MM.1S (cell line): Measurements from ENCODE around the gene PIK3R6.
"Not testable (repeated sequence)": the region's sequence is repeated elsewhere in the genome, so short reads cannot be mapped to it uniquely, and the experiment has no call there.

ENCODE experiments used
- DNase-seq: peaks from one replicate; pipeline ENCODE4 v3.0.0-alpha.2; 2015
- H2AFZ ChIP-seq: fragments of 300-600 bp; sonication (generic); 2 replicates; pipeline ENCODE4 v1.6.0; 2016; ENCODE audit warnings: antibody characterized with exemption, low read length
- H3F3A ChIP-seq: fragments of 300-600 bp; sonication (generic); 2 replicates; pipeline ENCODE4 v1.6.1; 2016; ENCODE audit warnings: mild to moderate bottlenecking, antibody characterized with exemption, low read length, moderate library complexity, mixed read lengths; ENCODE audit not compliant: insufficient read depth
- H3K27ac ChIP-seq: fragments of 300-600 bp; sonication (generic); 2 replicates; pipeline ENCODE4 v1.5.1; 2016; ENCODE audit warnings: mild to moderate bottlenecking, low read length
- H3K27me3 ChIP-seq: fragments of 300-600 bp; sonication (generic); replicated peaks from 2 replicates; pipeline ENCODE4 v1.6.0; 2016; ENCODE audit warnings: low read length; ENCODE audit not compliant: insufficient read depth
- H3K36me3 ChIP-seq: fragments of 300-600 bp; sonication (generic); replicated peaks from 2 replicates; pipeline ENCODE4 v1.6.1; 2016; ENCODE audit warnings: mild to moderate bottlenecking, low read length, mixed read lengths; ENCODE audit not compliant: insufficient read depth
- H3K4me1 ChIP-seq: fragments of 300-600 bp; sonication (generic); 2 replicates; pipeline ENCODE4 v1.6.1; 2016; ENCODE audit warnings: low read length, mixed read lengths
- H3K4me2 ChIP-seq: fragments of 300-600 bp; sonication (generic); 2 replicates; pipeline ENCODE4 v1.6.0; 2016; ENCODE audit warnings: low read depth, low read length
- H3K4me3 ChIP-seq: fragments of 300-600 bp; sonication (generic); 2 replicates; pipeline ENCODE4 v1.5.1; 2016; ENCODE audit warnings: low read length, mixed read lengths
- H3K79me2 ChIP-seq: fragments of 300-600 bp; sonication (generic); 2 replicates; pipeline ENCODE4 v1.6.1; 2016; ENCODE audit warnings: mixed run types, low read length, mixed read lengths
- H3K9ac ChIP-seq: fragments of 300-600 bp; sonication (generic); 2 replicates; pipeline ENCODE4 v1.6.1; 2016; ENCODE audit warnings: low read length, mixed read lengths
- H3K9me2 ChIP-seq: fragments of 300-600 bp; sonication (generic); replicated peaks from 2 replicates; pipeline ENCODE4 v1.6.1; 2016; ENCODE audit warnings: mild to moderate bottlenecking, low read length, mixed read lengths; ENCODE audit not compliant: insufficient read depth
- H3K9me3 ChIP-seq: fragments of 300-600 bp; sonication (generic); replicated peaks from 2 replicates; pipeline ENCODE4 v1.6.1; 2016; ENCODE audit warnings: mild to moderate bottlenecking, low read length, mixed read lengths; ENCODE audit not compliant: insufficient read depth
- H4K20me1 ChIP-seq: fragments of 300-600 bp; sonication (generic); 2 replicates; pipeline ENCODE4 v1.6.1; 2016; ENCODE audit warnings: mild to moderate bottlenecking, low read length, moderate library complexity, mixed read lengths; ENCODE audit not compliant: insufficient read depth
- EZH2 ChIP-seq: fragments of 300-600 bp; sonication (generic); optimal IDR thresholded peaks from 2 replicates; pipeline ENCODE3; 2017; ENCODE audit warnings: low read depth, mild to moderate bottlenecking, antibody characterized with exemption, low read length, mixed read lengths
- EZH2phosphoT487 ChIP-seq: fragments of 300-600 bp; sonication (generic); IDR thresholded peaks from 2 replicates; pipeline ENCODE4 v1.6.1; 2018; ENCODE audit warnings: antibody characterized with exemption, low read length
- TF ChIP-seq, protein P1 (sequence below): fragments of 300-600 bp; sonication (generic); IDR thresholded peaks from 2 replicates; pipeline ENCODE4 v1.5.1; 2016; ENCODE audit warnings: antibody characterized with exemption, low read length, mixed read lengths

Gene PIK3R6

GRCh38 chr17:8885967-8886684 lies 18.7 kb upstream of the PIK3R6 start:
- H3K27me3 ChIP-seq: peaks cover 10% of the 10 kb centered on the region
- no peaks in the 10 kb centered on the region for H3K4me1 ChIP-seq
- no peak overlapping the region for H3K9ac ChIP-seq
- no peak overlapping the region for H3K4me3 ChIP-seq
- no peak overlapping the region for H2AFZ ChIP-seq
- no peaks in the 10 kb centered on the region for H3F3A ChIP-seq
- no peaks in the 10 kb centered on the region for H4K20me1 ChIP-seq
- H3K36me3 ChIP-seq: no peaks in the 10 kb centered on the region
- DNase-seq: no peak
- H3K79me2 ChIP-seq: no peaks in the 10 kb centered on the region
- no peaks in the 10 kb centered on the region for H3K9me2 ChIP-seq
- TF ChIP-seq, protein P1, sequence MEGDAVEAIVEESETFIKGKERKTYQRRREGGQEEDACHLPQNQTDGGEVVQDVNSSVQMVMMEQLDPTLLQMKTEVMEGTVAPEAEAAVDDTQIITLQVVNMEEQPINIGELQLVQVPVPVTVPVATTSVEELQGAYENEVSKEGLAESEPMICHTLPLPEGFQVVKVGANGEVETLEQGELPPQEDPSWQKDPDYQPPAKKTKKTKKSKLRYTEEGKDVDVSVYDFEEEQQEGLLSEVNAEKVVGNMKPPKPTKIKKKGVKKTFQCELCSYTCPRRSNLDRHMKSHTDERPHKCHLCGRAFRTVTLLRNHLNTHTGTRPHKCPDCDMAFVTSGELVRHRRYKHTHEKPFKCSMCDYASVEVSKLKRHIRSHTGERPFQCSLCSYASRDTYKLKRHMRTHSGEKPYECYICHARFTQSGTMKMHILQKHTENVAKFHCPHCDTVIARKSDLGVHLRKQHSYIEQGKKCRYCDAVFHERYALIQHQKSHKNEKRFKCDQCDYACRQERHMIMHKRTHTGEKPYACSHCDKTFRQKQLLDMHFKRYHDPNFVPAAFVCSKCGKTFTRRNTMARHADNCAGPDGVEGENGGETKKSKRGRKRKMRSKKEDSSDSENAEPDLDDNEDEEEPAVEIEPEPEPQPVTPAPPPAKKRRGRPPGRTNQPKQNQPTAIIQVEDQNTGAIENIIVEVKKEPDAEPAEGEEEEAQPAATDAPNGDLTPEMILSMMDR: no peak
- no peak for TF ChIP-seq EZH2
- no peak for TF ChIP-seq EZH2phosphoT487
- H3K9me3 ChIP-seq: no peaks in the 10 kb centered on the region
- no peak overlapping the region for H3K27ac ChIP-seq
- H3K4me2 ChIP-seq: no peak overlapping the region

DNA sequence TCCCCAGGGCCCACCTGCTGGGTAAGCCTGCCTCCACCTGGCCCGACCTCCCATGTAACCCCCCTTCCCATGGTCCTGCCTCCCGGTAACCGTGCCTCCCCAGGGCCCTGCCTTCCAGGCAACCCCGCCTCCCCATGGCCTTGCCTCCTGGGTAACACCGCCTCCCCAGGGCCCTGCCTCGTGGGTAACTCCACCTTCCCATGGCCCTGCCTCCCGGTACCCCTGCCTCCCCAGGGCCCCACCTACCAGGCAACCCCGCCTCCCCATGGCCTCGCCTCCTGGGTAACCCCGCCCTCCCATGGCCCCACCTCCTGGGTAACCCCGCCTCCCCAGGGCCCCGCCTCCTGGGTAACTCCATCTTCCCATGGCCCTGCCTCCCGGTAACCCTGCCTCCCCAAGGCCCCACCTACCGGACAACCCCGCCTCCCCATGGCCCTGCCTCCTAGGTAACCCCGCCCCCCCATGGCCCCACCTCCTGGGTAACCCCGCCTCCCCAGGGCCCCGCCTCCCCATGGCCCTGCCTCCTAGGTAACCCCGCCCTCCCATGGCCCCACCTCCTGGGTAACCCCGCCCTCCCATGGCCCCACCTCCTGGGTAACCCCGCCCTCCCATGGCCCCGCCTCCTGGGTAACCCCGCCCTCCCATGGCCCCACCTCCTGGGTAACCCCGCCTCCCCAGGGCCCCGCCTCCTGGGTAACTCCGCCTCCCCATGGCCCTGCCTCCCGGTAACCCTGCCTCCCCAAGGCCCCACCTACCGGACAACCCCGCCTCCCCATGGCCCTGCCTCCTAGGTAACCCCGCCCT lies 17.9 kb upstream of the PIK3R6 start:
- H2AFZ ChIP-seq, H3K36me3 ChIP-seq, H3K9me3 ChIP-seq, DNase-seq, H3K9ac ChIP-seq, H3K9me2 ChIP-seq, H3K79me2 ChIP-seq, H3K4me1 ChIP-seq, H3F3A ChIP-seq, H3K27ac ChIP-seq, H3K4me3 ChIP-seq, H4K20me1 ChIP-seq, H3K4me2 ChIP-seq: not testable (repeated sequence)
- H3K27me3 ChIP-seq: peaks cover 11% of the 10 kb centered on the region

DNA sequence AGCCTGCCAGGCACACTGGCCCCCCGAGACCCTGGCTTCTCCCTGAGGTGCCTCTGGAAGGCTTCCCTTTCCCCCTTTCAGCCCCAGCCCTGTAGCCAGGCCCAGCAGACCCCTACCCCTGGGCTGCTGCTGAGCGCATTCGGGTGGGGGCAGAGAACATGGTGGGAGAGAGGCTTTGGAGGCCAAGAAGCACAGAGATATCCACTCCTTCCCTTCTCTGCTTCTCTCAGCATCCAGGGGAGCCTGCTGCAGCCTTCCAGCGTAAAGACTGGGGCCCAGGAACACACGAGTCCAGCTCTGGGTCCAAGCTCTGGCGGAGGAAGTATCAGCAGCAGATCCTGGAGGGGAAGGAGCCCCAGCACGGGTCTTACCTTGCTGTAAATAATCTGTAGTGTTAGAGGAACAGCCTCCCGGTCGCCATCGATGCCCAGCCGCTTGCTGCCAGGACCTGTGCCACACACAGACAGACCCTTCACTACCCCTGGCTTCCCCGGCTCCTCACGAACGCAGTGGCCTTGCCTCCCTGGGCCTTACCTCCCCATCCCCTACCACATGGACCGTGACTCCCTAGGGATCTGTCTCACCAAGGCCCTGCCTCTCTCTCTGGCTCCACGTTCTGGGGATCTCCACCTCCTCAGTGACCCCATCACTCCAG lies 17.0 kb upstream of the PIK3R6 start:
- no peak overlapping the region for H3K4me3 ChIP-seq
- peaks cover 17% of the 10 kb centered on the region for H3K27me3 ChIP-seq
- H4K20me1 ChIP-seq: no peaks in the 10 kb centered on the region
- H3K27ac ChIP-seq: no peak overlapping the region
- no peak for DNase-seq
- no peaks in the 10 kb centered on the region for H3F3A ChIP-seq
- H3K9me3 ChIP-seq: no peaks in the 10 kb centered on the region
- H3K4me2 ChIP-seq: no peak overlapping the region
- no peak overlapping the region for H3K9ac ChIP-seq
- no peaks in the 10 kb centered on the region for H3K36me3 ChIP-seq
- H2AFZ ChIP-seq: no peak overlapping the region
- TF ChIP-seq EZH2 (no peak), EZH2phosphoT487 (no peak)
- TF ChIP-seq, protein P1: no peak
- no peaks in the 10 kb centered on the region for H3K9me2 ChIP-seq
- H3K79me2 ChIP-seq: no peaks in the 10 kb centered on the region
- H3K4me1 ChIP-seq: no peaks in the 10 kb centered on the region
